CD4-positive, alpha-beta T cell treated with Interleukin-17A for 1 hour (primary cell): ENCODE results near the gene SUGCT.

Experiments used
- DNase-seq: peaks from one replicate; pipeline ENCODE4 v3.0.0-alpha.2; 2020

The SUGCT gene

GRCh38 chr7:40800771-40801170 is 666.0 kb downstream of the SUGCT start:
- no peak for DNase-seq

DNA sequence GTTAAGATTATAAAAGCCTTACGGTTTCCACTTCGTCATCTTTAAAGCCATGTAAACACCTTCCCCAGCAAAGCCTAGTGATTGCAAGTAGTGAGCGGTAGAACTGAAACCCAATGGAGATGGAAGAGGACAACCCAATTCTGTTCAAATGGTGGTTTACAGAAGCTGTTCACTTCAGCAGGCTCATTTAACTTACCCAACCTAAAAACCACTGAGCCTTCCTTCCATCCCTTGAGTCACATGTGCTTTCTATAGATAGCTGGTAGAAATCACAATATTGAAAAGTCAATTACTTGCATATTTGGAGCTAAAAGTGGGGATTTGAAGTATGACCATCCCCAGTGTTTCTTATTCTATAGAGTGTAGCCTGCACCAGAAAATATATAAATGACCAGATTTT is 667.7 kb downstream of the SUGCT start:
- no peak for DNase-seq

DNA sequence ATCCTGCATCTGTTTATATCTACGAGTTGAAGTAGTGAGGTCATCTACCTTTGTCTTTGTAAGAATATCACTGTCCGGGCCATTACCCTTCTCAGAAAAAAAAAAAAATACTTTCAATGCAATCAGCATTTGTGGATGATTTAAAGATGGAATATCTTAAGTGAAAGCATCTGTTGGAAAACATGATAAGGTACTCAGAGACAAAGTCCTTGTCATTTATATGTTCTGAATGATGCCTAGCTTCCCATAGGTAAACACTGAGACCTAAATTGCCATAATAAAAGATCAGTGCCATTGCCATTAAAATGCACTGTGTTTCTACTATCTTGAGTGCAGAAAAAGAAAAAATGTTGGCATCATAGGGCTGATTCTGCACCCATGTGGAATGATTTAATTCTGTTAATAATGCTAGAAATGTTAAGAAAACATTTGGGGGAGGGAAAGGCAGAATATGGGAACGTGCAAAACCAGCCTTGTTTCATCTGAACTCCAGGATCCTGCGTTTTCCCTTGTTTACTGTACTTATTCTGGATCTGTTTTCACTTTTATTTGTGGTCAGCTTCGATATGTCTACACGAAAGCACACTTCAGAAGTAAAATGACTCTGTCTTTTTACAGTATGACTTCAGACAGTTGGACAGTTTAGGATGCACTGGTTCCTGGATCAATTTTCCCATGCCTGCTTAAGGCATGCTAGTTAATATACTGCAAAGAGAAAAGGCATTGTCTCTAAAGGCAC is 669.8 kb downstream of the SUGCT start:
- no peak for DNase-seq

DNA sequence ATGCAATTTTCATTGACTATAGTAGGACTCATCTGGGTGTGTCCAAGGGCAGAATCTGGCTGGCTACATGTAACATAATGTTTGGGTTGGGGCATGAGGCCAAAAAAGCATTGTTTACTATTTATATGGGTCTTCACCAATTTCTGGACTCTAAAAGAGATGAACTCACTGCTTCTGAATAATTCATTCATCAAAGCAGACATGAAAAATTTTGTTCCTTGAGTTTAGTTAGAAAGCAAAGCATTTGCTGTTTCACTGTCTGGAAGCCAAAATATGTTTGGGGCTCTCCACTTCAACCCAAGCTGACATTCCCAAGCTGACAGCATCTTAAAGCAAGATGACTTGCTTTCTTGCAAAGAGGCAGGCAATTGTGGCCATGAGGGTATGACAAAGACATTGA is 670.6 kb downstream of the SUGCT start:
- DNase-seq = no peak

DNA sequence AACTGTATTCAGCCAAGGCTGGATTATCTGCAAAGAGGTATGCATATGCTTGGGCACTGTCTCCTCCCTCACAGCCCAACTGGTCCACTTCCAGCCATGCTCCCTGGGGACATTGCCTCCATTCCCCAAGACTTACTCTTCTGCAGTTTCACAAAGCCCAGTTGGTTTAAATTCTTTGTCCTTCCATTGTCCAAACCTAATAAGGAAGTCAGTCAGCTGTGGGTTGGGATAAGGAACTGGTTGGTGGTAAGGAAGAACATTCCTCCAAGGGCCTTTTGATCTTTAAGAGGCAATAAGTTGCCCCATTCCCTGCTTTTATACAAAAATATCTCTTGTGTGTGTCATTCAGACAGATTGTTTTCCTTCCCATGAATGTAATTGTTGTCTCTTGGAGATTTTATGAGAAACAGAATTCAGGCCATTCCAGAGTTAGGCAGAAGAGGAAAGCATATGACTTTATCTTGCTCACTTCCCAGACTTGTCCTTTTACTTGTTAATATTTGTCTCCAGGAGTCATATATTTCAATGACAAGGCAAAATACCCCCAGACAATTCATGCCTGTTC is 673.7 kb downstream of the SUGCT start:
- no peak for DNase-seq

DNA sequence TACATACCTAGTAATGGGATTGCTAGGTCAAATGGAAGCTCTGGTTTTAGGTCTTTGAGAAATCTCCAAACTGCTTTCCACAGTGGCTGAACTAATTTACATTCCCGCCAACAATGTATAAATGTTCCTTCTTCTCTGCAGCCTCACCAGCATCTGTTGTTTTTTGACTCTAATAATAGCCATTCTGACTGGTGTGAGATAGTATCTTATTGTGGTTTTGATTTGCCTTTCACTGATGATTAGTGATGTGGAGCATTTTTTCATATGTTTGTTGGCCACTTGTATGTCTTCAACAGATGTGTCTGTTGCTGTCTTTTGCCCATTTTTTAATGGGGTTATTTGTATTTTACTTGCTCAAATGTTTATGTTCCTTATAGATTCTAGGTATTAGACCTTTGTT is 675.5 kb downstream of the SUGCT start:
- DNase-seq = no peak

DNA sequence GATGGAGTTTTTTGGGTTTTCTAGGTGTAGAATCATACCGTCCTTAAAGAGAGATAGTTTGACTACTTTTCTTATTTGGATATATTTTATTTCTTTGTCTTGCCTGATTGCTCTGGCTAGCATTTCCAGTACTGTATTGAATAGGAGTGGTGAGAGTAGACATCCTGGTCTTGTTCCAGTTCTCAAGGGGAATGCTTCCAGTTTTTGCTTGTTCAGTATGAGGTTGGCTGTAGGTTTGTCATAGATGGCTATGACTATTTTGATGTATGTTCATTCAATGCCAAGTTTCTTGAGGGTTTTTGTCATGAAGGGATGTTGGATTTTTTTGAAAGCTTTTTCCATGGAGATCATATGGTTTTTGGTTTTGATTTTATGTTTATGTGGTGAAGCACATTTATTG is 676.9 kb downstream of the SUGCT start:
- no peak for DNase-seq

- DNase-seq = no peak
Measured at GRCh38 chr7:40815022-40815421, 680.2 kb downstream of the SUGCT start.

GRCh38 chr7:40815512-40815911 is 680.7 kb downstream of the SUGCT start:
- DNase-seq = no peak

DNA sequence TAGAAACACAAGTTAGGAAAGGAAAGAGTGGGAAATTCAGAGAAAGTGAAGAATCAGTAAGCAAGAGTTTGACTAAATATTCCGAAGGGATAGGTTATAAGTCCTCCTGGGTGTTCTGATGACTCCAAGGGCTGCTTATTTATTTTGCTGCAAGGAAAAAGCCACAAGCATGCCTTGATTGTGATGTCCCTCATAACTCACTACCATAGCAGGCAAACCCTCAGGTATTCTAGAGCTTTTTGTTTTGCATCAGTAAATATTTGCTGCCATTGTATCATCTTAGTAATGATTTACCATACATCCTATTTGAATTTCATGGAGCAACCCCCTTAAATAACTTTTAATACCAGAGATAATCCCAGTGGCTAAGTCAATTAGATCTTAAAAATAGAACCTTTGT is 688.1 kb downstream of the SUGCT start:
- no peak for DNase-seq

DNA sequence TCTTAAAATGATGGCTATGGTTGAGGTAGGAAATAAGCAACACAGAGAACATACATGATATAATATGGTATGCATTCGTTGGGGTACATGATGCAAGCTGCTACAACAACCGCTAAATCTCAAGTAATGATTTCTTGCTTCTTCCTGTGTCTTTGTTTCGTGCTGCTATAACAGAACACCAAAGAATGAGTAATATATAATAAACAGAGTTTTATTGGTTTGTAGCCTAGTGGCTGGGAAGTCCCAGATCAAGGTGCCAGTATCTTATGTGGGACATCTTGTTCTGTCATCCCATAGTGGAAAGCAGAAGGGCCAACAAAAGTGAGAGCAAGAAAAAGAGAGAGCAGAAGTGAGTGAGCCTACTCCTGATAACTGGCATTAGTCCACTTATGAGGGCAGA is 689.7 kb downstream of the SUGCT start:
- no peak for DNase-seq

DNA sequence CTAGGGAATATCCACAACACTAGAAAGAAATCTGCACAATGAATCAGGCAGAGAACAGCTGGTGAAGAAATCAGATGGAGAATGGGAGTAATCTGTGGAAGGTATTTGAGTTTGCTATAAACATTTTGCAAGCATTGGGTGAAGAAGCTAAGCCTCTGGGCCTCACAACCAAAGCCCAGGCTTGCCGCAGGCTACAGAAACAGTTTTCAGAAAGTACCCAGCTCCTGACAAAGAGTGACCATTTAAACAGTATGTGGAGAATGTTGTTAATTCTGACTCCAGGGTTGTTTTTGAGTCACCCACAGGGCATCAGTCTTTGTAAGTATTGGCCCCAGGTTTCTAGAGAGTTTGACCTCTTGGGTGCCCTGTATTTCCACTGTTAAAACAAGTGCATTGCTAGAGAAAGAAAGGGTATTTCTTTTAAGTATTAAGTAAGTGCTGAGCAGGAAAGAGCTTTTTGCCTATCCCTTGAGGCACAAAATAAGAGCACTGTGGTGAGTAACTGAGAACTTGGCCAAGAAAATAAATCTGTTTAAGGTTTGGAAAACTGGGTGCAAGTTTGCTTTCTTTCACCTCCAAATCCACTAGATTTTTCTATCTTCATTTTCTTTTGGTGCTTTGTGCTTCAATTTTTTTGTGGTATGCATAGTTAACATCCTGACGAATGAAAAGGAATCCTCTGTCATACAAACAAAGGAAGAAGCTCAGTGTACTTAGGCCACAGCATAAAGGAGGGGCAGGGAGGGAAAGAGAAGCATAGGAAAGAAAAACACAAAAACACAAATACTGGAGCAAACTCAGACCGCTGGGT is 691.8 kb downstream of the SUGCT start:
- DNase-seq = no peak

GRCh38 chr7:40827222-40828085 is 692.6 kb downstream of the SUGCT start:
- DNase-seq = no peak

- no peak for DNase-seq
Measured at GRCh38 chr7:40828686-40829600, 694.1 kb downstream of the SUGCT start.

- DNase-seq = no peak
Measured at GRCh38 chr7:40833191-40833887, 698.5 kb downstream of the SUGCT start.

DNA sequence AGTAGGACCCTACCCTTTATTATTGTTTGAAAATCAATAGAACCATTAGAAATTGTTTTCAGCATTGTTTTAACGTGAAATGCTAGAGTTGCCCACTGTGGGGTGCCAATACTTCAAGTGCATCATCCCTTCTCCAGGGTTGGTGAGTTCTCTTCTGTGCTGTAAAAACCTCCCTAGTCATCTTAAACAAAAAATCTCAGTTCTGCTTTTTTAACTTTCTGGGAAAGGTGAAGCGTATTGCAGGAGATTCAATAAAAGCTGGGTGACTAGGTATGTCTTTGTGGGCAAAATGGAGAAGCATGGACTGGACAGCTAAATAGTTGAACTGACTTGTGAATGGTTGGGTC is 699.1 kb downstream of the SUGCT start:
- DNase-seq = no peak

DNA sequence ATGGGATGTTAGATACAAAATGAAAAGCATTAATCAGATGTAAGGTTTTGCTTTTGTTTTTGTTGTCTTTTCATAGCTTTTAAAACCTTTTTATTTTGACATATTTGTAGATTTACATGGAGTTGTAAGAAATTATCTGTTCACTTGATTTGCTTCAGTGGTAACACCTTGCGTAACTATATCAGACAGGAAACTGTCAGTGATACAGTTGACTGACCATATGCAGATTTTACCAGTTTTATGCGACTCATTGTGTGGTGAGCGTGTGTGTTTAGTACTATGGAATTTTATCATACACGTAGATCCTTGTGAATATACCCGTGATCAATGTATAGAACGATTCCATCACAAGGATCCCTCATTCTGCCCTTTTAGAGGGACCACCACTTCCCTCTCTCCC is 701.4 kb downstream of the SUGCT start:
- no peak for DNase-seq

GRCh38 chr7:40839881-40840280 is 705.1 kb downstream of the SUGCT start:
- no peak for DNase-seq

DNA sequence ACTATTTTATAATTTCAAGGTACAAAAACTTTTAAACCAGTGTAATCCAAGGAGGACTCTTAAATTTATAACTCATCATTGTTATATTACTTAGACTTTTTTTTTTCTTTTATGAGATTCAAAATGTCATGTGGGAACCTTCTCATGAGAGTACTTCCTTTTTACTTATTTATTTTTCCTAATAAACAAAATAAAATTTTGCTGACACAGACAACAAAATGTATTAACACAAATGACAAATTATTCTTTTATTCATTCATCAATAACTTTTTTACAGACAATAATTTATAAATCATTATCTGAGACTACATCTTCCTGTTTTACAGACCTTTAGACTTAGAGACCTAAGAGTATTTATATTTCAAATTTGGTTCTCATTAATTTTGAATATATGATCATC is 706.2 kb downstream of the SUGCT start:
- no peak for DNase-seq

DNA sequence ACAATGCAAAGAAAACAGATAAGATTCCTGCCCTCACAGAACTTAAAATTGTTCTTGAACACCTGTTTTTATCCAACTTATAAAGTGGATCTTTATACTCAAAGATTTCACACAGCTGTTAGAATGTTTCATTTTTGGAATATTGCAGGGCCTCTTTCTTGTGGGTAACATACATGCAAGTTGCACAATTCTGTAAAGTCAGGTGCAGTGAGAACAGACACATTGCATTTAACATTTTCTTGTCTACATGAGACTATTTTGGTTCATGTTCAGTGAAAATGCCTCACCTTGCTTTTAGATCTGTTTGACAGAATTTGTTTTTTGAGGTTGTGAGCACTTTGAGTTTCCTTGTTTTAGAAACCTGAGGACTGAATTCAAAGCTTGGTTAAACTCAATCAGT is 707.8 kb downstream of the SUGCT start:
- no peak for DNase-seq

- DNase-seq = no peak
Measured at GRCh38 chr7:40843338-40843985, 708.7 kb downstream of the SUGCT start.
